Mesodermal cell (in vitro differentiated cells): ENCODE results near the gene RFX5.

Experiments
- H3K27ac ChIP-seq: 2 replicates; pipeline ENCODE4 v1.7.0; 2013; ENCODE audit warnings: mild to moderate bottlenecking, low read depth, low read length, moderate library complexity; ENCODE audit not compliant: severe bottlenecking
- H3K36me3 ChIP-seq: 2 replicates; pipeline ENCODE4 v1.7.1; 2013; ENCODE audit warnings: mild to moderate bottlenecking, low read length, moderate library complexity; ENCODE audit not compliant: control insufficient read depth, insufficient read depth
- H3K4me1 ChIP-seq: one replicate; pipeline ENCODE4 v1.7.1; 2013; ENCODE audit warnings: mild to moderate bottlenecking, low read length; ENCODE audit not compliant: insufficient read depth, control insufficient read depth, poor library complexity, severe bottlenecking
- H3K4me3 ChIP-seq: 2 replicates; pipeline ENCODE4 v1.7.0; 2013; ENCODE audit warnings: low read length, control low read depth, mild to moderate bottlenecking; ENCODE audit not compliant: insufficient read depth, poor library complexity, severe bottlenecking; ENCODE audit errors: extremely low read depth
- H3K9me3 ChIP-seq: 2 replicates; pipeline ENCODE4 v1.7.1; 2013; ENCODE audit warnings: mild to moderate bottlenecking, low read length, moderate library complexity; ENCODE audit not compliant: control insufficient read depth
- WGBS, 2 experiments: methylation state at CpG; one replicate each; pipeline ENCODE4 v1.1.5; 2013; ENCODE audit warnings: missing lambda C conversion rate in 2 of 2; ENCODE audit not compliant: insufficient coverage in 2 of 2; 5-methylcytosine and 5-hydroxymethylcytosine counted together

The RFX5 gene

GRCh38 chr1:151293093-151293492, 54.0 kb downstream of the RFX5 start:
- Histone ChIP-seq H3K9me3 (no peaks in the 10 kb centered on the region), H3K4me3 (no peak overlapping the region), H3K4me1 (no peaks in the 10 kb centered on the region), H3K36me3 (peaks cover 93% of the 10 kb centered on the region), H3K27ac (no peak overlapping the region)
- 93 to 95% methylated on average over 4 of the region's 6 CpGs for WGBS, 2 experiments

GRCh38 chr1:151292207-151293030, 54.6 kb downstream of the RFX5 start:
- no peak overlapping the region for H3K27ac ChIP-seq
- peaks cover 93% of the 10 kb centered on the region for H3K36me3 ChIP-seq
- 100% methylated on average over 5 to 9 of the region's 13 CpGs for WGBS, 2 experiments
- H3K4me3 ChIP-seq = no peak overlapping the region
- H3K9me3 ChIP-seq = no peaks in the 10 kb centered on the region
- H3K4me1 ChIP-seq = no peaks in the 10 kb centered on the region

GRCh38 chr1:151290709-151291303, 56.2 kb downstream of the RFX5 start:
- H3K9me3 ChIP-seq = no peaks in the 10 kb centered on the region
- no peaks in the 10 kb centered on the region for H3K4me1 ChIP-seq
- 94 to 98% methylated on average over 11 to 17 of the region's 19 CpGs for WGBS, 2 experiments

More at GRCh38 chr1:151290709-151291303, 56.2 kb downstream of the RFX5 start:
- Histone ChIP-seq H3K4me3 (no peak overlapping the region), H3K27ac (no peak overlapping the region), H3K36me3 (peaks cover 96% of the 10 kb centered on the region)
